Stimulated activated CD4-positive, alpha-beta T cell treated with anti-CD3 and anti-CD28 coated beads, Interleukin-1b, Interleukin-23, amount 100 ng/mL, for 1 hour (primary cell): Measurements from ENCODE around the gene CERKL.
"Not testable (repeated sequence)": the region's sequence is repeated elsewhere in the genome, so short reads cannot be mapped to it uniquely, and the experiment has no call there.

Experiments used
- DNase-seq, 2 donors: peaks; one replicate each; pipeline ENCODE4 v3.0.0-alpha.2; 2020; ENCODE audit warnings: low read depth in 2 of 2

The CERKL gene, protein sequence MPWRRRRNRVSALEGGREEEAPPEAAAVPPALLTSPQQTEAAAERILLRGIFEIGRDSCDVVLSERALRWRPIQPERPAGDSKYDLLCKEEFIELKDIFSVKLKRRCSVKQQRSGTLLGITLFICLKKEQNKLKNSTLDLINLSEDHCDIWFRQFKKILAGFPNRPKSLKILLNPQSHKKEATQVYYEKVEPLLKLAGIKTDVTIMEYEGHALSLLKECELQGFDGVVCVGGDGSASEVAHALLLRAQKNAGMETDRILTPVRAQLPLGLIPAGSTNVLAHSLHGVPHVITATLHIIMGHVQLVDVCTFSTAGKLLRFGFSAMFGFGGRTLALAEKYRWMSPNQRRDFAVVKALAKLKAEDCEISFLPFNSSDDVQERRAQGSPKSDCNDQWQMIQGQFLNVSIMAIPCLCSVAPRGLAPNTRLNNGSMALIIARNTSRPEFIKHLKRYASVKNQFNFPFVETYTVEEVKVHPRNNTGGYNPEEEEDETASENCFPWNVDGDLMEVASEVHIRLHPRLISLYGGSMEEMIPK

GRCh38 chr2:181656450-181657291, at the start of gene CERKL:
Gene CERKL (minus strand): TSS chr2:181657105. CDS start chr2:181657006, 99 bp downstream.
- no peak for DNase-seq

DNA sequence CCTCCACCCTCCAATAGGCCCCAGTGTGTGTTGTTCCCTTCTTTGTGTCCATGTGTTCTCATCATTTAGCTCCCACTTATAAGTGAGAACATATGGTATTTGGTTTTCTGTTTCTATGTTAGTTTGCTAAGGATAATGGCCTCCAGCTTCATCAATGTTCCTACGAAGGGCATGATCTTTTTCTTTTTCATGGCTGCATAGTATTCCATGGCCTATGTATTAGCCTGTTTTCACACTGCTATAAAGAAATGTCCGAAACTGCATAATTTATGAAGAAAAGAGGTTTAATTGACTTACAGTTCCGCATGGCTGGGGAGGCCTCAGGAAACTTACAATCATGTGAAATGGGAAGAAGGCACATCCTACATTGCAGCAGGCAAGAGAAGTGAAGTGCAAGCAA, 45.6 kb upstream of the CERKL start:
- DNase-seq = not testable (repeated sequence)

- DNase-seq = no peak
Measured at GRCh38 chr2:181698223-181698622, 41.3 kb upstream of the CERKL start.

DNA sequence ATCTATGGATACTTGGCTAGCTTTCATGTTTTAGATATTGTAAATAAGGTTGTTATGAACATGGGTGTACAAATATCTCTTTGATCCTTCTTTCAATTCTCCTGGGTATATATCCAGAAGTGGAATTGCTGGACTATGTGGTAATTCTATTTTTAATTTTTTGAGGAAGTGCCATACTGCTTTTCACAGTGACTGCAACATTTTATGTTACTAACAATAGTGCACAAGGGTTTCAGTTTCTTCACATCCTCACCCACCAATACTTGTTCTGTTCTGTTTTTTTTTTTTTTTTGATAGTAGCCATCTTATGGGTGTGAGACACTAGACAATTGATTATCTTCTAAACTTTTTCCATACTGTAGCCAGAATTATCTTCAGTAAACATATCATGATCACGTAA, 40.7 kb upstream of the CERKL start:
- DNase-seq = no peak

GRCh38 chr2:181697126-181697525, 40.2 kb upstream of the CERKL start:
- DNase-seq = no peak

DNA sequence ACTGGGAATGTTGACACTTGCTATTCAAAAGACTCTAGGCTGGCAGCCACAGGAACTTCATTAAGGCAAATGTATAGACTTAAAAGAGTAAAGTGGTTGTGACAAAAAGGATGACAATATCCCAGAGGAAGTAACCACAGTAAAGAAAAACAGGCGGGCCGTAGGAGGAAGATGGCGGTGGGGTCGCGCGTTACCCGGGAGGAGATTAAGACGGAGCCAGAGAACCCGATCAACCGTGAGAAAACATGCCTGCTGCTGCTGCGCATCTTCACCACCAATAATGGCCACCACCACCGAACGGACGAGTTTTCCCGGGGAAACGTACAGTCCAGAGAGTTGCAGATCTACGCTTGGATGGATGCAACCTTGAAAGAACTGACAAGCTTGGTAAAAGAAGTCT, 37.4 kb upstream of the CERKL start:
- no peak for DNase-seq

DNA sequence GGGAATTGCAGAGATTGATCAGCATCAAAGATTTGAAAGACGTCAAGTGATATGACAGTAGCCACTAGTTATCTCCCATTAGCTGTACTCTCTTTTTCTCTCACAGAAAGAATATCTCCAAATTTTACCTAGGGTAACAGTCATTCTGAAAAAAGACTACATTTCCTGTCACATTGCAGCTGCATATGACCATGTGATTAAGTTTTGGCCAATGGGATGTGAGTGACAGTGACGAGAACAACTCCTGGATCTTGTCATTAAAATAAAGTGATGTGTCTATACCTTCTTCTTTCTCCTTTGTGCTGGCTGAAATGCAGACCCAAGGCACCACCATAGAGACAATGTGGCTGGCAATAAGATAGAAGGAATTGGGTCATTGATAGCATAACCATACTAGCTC, 34.0 kb upstream of the CERKL start:
- no peak for DNase-seq

DNA sequence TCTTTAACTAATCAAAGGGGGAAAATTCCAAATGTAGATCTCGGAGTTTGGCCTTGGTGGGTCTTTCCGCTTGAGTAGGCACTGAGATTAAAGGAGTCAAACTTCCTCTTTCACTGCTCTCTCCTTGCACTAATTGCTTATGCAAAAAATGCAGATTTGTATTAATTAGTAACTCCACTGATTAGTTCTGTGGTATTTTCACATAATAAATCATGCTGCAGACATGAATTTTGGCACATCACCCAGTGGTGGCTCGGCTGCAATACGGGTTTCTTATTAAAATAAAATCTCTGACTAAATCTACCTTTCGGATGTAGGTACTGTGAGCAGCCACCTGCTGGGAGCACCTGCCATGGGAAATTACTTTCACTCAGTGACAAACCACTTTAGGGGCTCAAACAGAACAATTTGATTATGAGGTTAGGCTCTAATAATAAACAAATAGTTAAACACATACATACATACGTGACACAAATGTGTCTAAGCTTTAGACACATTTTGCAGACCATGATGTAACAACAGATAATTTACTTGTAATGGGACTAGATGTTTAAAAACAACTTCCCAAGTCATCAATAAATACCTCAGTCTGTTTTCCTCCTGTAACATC, 29.8 kb upstream of the CERKL start:
- DNase-seq = no peak

GRCh38 chr2:181685150-181685688, 28.3 kb upstream of the CERKL start:
- DNase-seq = no peak

GRCh38 chr2:181684454-181685149, 27.7 kb upstream of the CERKL start:
- DNase-seq = no peak

GRCh38 chr2:181683518-181684453, 26.9 kb upstream of the CERKL start:
- no peak for DNase-seq

- DNase-seq = no peak
Measured at GRCh38 chr2:181682795-181683517, 26.1 kb upstream of the CERKL start.

DNA sequence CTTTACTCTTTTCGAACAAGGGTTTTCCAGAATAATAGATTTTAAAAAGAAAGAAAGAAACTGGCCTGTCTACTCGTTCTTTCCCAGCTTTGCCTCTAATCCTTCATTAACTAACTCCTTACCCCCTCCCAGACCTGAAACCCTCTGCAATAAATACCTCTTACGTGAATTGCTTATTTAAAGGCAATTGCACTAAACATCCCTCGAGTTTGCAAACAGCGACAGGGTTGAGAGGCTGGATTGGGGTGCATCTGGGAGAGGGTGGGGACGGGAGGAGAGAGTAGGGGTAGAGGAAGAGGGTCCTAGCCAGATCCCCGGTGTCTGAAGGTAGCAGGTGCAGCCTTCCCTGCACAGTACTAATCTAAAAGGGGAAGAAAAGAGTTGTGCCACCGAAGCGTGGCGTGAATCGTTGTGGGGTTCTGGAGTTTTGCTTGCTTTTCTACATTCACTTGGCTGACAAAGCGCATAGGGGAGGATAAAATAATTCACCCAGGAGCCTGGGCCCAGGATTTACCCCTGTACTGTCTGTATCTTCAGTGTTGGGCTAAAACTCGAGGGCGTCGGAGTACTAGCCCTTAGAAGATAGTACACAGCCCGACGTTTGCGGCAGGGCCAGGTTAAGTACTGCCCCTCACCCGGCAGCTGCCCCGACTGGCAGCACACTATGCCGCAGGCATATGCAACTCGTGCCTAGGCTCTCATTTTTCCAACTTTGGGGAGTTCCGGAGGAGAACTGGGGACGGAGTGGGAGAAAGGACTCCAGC, 25.3 kb upstream of the CERKL start:
- no peak for DNase-seq

DNA sequence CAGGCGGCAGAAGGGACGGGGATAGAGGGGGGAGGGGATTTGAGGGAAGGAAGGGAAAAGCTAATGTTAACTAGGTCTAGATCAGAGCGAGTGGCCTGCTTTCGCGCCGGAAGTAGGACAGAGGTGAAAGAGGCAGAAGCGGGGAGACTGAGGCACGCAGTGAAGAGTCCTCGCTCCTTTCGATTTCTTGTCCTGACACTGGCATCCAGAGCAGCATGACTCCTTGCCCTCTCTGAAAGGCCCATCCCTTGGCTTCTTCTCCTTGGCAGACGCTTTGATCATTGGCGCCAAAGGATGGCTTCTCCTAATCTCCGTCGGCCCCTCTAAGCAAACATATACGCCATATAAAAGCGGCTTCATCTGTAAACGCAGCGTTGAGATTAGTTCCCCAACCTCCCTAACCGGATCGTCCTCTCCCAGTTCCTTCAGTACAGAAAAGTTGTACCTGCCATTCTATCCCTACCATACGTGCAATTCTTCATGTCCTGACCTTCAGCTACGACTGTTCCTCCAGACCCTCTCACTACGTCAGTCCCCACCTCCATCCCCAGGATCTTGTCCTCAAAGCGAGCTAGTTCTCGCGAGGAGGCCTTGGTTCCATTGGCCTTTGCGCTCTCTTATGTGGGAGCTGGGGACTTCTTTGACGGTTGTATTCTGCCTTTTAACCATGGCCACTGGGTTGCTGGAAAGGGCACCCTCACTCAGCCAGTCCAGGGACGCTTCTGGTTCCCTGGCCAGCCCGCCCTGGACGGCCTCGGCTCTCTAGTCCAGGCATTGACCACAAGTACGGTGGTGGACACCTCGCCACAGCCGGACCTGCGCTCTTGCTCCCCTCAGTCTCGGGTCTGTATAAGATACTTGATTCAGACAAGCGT, 24.3 kb upstream of the CERKL start:
- DNase-seq = no peak

DNA sequence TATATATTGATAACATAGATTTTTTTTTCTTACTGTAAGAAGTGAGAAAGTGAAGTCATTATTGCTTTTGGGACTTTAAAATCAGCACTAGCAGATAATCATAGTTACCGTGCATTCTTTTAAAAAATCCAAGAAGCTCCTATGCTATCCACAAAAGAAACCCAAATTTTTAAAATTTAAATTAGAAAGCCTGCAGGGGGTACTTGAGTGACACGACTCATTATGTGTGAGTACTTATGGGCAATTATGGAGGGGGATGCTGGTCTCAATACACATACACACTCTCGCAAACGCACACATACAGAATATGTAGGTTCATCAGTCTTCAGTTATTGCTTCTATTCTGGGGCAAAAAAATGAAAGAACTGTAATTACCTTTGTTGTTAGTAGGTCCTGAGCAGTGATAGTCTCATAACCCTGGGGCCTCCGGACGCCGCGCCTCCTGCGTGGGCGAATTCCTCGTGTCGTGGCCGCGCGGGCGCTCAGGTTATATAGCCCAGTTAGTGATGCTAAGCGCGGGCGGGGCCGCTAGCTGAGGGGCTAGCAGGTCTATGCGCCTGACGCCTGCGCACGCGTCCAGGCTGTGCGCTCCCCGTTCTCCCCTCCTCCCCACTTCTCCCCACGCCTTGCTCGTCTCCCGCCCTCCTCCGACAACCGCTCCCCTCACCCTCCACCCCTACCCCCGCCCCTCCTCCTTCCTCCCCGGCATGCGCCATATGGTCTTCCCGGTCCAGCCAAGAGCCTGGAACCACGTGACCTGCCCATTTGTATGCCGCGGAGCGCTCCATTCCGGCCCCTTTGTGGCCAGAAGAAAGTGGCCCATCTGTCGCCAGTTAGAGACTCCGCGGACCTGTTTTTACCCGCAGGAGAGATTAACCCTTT, 23.4 kb upstream of the CERKL start, which contains the start of gene NEUROD1:
Gene NEUROD1, minus strand, starts transcription at position 463 of the 882 bp plus-strand sequence. CDS start 1,657 bp downstream, outside the sequence.
- no peak for DNase-seq

DNA sequence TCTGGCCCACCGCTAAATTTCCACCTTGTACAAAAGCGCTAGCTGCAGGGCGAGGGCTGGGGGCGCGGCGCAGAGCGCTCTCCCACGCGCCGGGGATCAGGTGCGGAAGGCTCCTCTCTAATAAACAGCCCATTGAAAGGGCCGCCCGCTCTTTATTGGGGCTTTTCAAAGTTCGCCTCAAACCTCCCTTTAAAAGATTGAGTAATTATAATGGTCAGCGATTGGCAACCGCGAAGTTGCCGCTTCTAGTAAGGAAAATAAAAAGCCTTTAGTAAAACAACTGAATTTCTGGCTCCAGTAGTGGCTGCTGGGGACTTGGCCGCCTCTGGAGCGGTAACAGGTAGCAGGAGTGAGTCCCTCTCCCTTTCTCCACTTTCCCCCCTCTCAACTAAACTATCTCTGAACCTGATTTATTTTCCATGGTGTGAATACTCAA, 22.7 kb upstream of the CERKL start:
- DNase-seq = no peak
